Amniotic epithelial cell (primary cell): ENCODE measurements around the gene CACNA1A.
"Not testable (repeated sequence)": the region's sequence is repeated elsewhere in the genome, so short reads cannot be mapped to it uniquely, and the experiment has no call there.

ENCODE experiments used
- DNase-seq: peaks from one replicate; pipeline ENCODE4 v3.0.0-alpha.2; 2010; ENCODE audit warnings: low read depth

CACNA1A gene

GRCh38 chr19:13198634-13199033 lies 307.6 kb downstream of the CACNA1A start:
- no peak for DNase-seq

DNA sequence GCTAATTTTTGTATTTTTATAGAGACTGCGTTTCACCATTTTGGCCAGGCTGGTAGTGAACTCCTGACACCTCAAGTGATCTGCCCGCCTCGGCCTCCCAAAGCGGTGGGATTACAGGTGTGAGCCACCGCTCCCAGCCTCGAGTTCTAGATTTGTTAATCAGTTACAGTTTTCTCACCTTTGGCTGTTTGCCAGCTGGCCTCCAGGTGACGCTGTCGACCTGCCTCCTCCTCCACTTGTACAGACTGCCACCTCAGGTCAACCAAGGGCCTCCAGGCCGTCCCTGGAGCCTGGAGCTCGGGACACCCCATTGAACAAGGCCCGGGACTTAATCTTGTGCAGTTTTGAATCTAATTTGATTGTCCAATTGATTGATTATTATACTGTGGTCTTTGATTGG lies 310.6 kb downstream of the CACNA1A start:
- DNase-seq = no peak

- no peak for DNase-seq
These were observed 315.3 kb downstream of the CACNA1A start for GRCh38 chr19:13190781-13191540.

- DNase-seq = peak; percentile 23
These were observed 316.7 kb downstream of the CACNA1A start for GRCh38 chr19:13189600-13189999.

DNA sequence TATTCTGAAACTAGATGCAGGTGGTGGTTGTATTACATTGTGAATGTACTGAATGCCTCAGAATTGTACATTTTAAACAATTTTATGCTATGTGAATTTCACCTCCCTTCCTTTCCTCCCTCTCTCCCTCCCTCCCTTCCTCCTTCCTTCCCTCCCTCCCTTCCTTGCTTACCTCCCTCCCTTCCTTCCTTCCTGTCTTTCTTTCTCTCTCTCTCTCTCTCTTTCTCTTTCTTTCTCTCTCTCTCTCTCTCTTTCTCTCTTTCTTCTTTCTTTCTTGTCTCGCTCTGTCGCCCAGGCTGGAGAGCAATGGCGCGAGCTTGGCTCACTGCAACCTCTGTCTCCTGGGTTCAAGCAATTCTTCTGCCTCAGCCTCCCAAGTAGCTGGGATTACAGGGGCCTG lies 318.9 kb downstream of the CACNA1A start:
- no peak for DNase-seq

DNA sequence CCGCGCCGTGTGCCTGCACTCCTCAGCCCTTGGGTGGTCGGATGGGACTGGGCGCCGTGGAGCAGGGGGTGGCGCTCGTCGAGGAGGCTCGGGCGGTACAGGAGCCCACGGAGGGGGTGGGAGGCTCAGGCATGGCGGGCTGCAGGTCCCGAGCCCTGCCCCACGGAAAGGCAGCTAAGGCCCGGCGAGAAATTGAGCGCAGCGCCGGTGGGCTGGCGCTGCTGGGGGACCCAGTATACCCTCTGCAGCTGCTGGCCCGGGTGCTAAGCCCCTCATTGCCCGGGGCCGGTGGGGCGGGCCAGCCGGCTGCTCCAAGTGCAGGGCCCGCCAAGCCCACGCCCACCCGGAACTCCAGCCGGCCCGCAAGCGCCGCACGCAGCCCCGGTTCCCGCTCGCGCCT lies 319.6 kb downstream of the CACNA1A start:
- DNase-seq = not testable (repeated sequence)

GRCh38 chr19:13185763-13186657 lies 320.3 kb downstream of the CACNA1A start:
- not testable (repeated sequence) for DNase-seq

DNA sequence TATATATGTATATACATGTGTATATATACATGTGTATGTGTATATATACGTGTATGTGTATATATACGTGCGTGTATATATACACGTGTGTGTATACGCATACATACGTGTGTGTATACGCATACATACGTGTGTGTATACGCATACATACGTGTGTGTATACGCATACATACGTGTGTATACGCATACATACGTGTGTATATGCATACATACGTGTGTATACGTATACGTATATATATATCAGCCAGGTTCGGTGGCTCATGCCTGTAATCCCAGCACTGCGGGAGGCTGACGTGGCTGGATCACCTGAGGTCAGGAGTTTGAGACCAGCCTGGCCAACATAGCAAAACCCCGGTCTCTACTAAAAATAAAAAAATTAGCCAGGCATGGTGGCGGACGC lies 321.4 kb downstream of the CACNA1A start:
- not testable (repeated sequence) for DNase-seq

DNA sequence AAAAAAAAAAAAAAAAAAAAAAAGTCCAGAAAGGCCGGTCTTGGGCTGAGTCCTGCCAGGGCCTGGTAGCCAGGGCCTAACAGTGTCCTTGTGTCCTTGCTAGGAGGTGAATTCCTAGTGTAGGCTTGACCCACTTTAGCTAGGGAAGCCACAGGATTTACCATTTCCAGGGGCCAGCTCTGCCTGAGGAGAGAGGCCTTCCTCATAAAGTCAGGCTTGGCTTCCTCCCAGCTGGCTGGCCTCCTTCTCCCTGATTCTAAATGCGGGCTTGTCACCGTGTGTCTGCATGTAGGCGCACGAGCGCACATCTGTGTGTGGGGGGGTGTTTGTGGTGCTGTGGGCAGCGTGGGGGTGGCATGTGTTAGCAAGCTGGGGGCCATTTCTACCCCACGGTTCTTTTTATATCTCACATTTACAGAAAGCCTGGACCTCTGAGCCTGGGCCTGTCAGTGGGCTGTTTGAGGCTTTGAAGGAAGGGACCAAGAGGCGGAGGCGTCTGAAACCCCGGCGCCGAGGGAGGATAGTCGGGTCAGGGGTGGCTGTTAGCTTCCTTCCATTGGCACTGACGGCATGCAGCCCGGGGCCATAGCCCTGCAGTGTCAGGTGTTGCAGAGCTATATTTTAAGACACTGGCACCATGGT lies 324.4 kb downstream of the CACNA1A start:
- DNase-seq = peak; percentile 61

GRCh38 chr19:13178291-13178690 lies 328.0 kb downstream of the CACNA1A start:
- DNase-seq = not testable (repeated sequence)

GRCh38 chr19:13177584-13177983 lies 328.7 kb downstream of the CACNA1A start:
- DNase-seq = not testable (repeated sequence)

DNA sequence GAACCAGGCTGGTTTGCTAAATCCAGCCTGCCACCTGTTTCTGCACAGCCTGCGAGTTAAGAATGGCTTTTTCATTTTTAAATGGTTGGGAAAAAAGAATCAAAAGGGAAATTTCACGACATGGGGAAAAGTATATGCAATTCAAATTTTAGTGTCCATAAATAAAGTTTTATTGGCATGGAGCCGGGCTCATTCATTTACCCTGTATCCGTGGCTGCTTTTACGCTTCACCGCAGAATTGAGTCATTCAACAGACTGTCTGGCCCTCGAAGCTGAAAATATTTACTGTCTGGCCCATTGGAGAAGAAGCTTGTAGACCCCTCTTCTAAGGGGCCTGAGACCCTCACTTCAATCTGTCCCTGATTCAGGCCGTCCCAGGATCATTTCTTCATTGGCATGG lies 329.9 kb downstream of the CACNA1A start:
- DNase-seq = no peak

- DNase-seq = no peak
These were observed 333.0 kb downstream of the CACNA1A start for GRCh38 chr19:13173139-13173737.

DNA sequence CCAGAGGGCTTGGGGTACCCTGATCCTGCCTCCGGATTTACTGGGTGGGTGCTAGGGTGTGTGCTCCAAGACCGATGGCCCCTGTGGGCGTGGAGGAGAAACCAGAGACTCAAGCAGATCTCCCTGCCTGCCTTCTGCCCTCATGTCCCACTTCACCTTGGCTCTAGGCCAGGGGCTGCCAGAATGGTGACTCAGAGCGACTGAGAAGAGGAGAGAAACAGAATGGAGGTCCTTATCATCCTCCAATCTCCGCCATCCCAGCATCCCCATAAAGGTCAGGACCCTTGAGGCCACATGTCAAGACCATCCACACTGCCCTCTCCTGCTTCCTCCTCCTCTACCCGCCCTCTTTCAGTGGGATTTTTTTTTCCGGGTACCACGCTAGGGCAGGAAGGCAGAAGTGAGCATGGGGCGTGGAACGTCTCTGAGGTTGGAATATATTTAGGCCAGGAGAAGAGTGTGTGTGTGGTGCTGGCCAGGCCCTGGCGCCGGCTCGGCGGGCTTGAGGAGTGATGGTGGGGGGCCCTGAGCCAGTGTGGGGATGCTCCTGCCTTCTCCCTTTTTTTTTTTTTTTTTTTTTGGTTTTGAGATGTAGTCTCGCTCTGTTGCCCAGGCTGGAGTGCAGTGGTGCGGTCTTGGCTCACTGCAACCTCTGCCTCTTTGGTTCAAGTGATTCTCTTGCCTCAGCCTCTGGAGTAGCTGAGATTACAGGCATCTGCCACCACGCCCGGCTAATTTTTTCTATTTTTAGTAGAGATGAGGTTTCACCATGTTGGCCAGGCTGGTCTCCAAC lies 333.7 kb downstream of the CACNA1A start:
- DNase-seq = peak; percentile 81

DNA sequence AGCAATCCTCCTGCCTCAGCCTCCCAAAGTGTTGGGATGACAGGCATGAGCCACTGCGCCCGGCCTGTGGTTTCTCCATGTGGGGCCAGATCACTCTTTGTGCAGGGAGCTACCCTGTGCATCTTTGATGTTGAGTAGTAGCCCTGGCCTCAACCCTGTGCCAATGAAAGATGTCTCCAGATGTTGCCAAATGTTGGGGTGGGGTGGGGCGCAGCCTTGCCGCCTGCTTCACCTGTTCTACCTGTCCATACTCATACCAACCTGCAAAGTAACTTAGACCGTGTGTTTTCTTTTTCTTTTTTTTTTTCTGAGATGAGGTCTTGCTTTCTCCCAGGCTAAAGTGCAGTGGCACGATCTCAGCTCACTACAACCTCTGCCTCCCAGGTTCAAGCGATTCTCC lies 335.1 kb downstream of the CACNA1A start:
- DNase-seq = no peak

DNA sequence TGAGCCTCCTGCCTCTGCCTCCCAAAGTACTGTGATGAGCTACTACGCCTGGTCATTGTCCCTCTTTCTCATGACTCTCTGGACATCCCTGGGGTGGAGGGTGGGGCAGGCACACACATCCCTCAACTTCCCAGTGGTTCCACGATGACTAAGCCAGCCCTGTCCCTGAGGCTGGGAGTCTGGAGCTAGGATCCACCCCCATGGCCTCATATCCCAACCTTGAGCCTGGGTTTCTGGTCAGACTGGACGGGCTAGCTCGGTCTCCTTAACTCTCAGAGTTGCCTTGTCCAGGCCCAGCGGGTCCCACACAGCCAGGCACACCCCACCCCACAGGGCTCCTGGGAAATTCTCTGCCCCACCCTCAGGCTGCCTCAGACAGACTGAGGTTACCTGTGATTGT lies 336.5 kb downstream of the CACNA1A start:
- DNase-seq = no peak

- DNase-seq = not testable (repeated sequence)
These were observed 340.1 kb downstream of the CACNA1A start for GRCh38 chr19:13166151-13166550.

- DNase-seq = no peak
These were observed 340.9 kb downstream of the CACNA1A start for GRCh38 chr19:13165162-13165997.

- DNase-seq = peak; percentile 38
These were observed 341.7 kb downstream of the CACNA1A start for GRCh38 chr19:13164343-13165161.
